GM23248 (cell line): Measurements from ENCODE around the gene LRR1.

Experiments
- EZH2 ChIP-seq: fragments of 200-600 bp; sonication (generic); IDR thresholded peaks from 2 replicates; pipeline ENCODE4 v1.6.1; 2018; ENCODE audit warnings: antibody characterized with exemption, mild to moderate bottlenecking; ENCODE audit not compliant: insufficient read depth, poor library complexity, severe bottlenecking
- EZH2phosphoT487 ChIP-seq: fragments of 200-600 bp; sonication (generic); IDR thresholded peaks from 2 replicates; pipeline ENCODE4 v1.6.1; 2018; ENCODE audit warnings: antibody characterized with exemption, moderate library complexity, mild to moderate bottlenecking, low read depth; ENCODE audit not compliant: insufficient read depth

- TF ChIP-seq EZH2phosphoT487 (no peak), EZH2 (no peak)
Observed at GRCh38 chr14:49586673-49587460, 11.9 kb upstream of the LRR1 start.
